DND-41 (cell line): Measurements from ENCODE around the gene SEMA5A.

Source experiments
- ATAC-seq: fragments of 200-7000 bp; cut with Tn5 transposase; 3 replicates; pipeline ENCODE4 v1.9.1; 2021; ENCODE audit warnings: low read depth; ENCODE audit not compliant: insufficient read depth
- DNase-seq: peaks from one replicate; pipeline ENCODE4 v3.0.0-alpha.2; 2020
- H2AFZ ChIP-seq: 2 replicates; pipeline ENCODE4 v1.6.0; 2012; ENCODE audit warnings: low read depth, low read length
- H3K27ac ChIP-seq: 2 replicates; pipeline ENCODE4 v1.5.1; 2012; ENCODE audit warnings: low read length, inconsistent platforms
- H3K27me3 ChIP-seq: fragments of 200-600 bp; sonication (generic); 2 replicates; pipeline ENCODE4 v1.6.0; 2012; ENCODE audit warnings: low read length, mild to moderate bottlenecking, inconsistent platforms; ENCODE audit not compliant: insufficient read depth, poor library complexity
- H3K36me3 ChIP-seq: 2 replicates; pipeline ENCODE4 v1.5.1; 2012; ENCODE audit warnings: low read length, inconsistent platforms; ENCODE audit not compliant: insufficient read depth
- H3K4me1 ChIP-seq: 2 replicates; pipeline ENCODE4 v1.5.1; 2012; ENCODE audit warnings: mild to moderate bottlenecking, low read length; ENCODE audit not compliant: insufficient read depth
- H3K4me2 ChIP-seq: 2 replicates; pipeline ENCODE4 v1.6.0; 2012; ENCODE audit warnings: mild to moderate bottlenecking, moderate library complexity, low read length, inconsistent platforms; ENCODE audit not compliant: insufficient read depth
- H3K4me3 ChIP-seq, 2 experiments: fragments of 200-600 bp in 1 of 2; shearing (Covaris generic) in 1 of 2; 2 replicates each; pipeline ENCODE4 v1.5.1; 2012 to 2016; ENCODE audit warnings: inconsistent platforms in 2 of 2, low read length in 2 of 2, mild to moderate bottlenecking in 2 of 2, low read depth in 1 of 2, moderate library complexity in 1 of 2
- H3K79me2 ChIP-seq: 2 replicates; pipeline ENCODE4 v1.6.0; 2012; ENCODE audit warnings: low read length, inconsistent platforms; ENCODE audit not compliant: insufficient read depth
- H3K9ac ChIP-seq: 2 replicates; pipeline ENCODE4 v1.6.0; 2012; ENCODE audit warnings: low read depth, mild to moderate bottlenecking, inconsistent platforms, low read length, moderate library complexity
- H3K9me3 ChIP-seq: 2 replicates; pipeline ENCODE4 v1.5.1; 2012; ENCODE audit warnings: low read length, moderate library complexity, mild to moderate bottlenecking, inconsistent platforms; ENCODE audit not compliant: insufficient read depth, severe bottlenecking
- H4K20me1 ChIP-seq: 2 replicates; pipeline ENCODE4 v1.6.0; 2012; ENCODE audit warnings: low read length; ENCODE audit not compliant: insufficient read depth
- EZH2 ChIP-seq: IDR thresholded peaks from 3 replicates; pipeline ENCODE4 v1.6.1; 2012; ENCODE audit warnings: borderline replicate concordance, low read depth, mild to moderate bottlenecking, moderate library complexity, low read length, inconsistent platforms; ENCODE audit not compliant: severe bottlenecking
- TF ChIP-seq, protein P1 (sequence below): IDR thresholded peaks from 2 replicates; pipeline ENCODE4 v1.5.1; 2012; ENCODE audit warnings: borderline replicate concordance, low read length, moderate library complexity, mild to moderate bottlenecking; ENCODE audit not compliant: poor library complexity, severe bottlenecking; ENCODE audit errors: extremely low read depth

The SEMA5A gene

DNA sequence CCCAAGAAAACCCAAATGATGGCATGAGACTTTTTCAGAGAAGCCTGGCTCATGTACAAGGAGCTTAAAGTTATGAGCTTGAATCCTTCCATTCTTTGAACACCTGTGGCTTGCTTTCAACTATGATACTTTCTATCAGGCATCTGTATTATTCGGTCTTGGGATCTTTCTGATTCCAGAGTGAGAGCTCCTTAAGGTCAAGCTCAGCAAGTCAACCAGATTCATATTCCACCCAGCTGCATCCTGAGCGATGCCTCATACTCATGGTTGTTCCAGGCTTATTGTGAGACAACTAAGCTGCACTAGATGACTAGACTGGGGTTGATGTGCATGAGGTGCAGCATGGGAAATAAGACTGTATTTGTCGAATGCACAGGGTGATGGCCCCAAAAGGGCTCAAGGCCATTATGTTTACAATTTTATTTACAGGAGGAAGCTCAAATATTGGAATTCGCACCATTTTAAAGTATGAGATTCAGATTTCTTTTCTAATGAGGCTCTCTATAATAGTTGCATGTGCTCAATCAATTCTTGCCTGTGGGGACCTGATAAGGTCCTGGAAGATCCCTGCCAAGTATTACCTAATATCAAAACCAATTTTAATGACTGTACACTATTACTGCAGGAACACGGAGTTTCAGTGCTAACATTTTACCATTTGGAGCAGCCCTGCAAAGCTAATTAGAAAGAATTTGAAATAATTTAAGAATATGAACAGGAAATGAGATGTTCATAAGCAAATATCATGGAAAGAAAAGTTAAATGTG lies 453.8 kb downstream of the SEMA5A start:
- Histone ChIP-seq H3K9me3 (no peaks in the 10 kb centered on the region), H3K27ac (peak overlapping the region; percentile 94), H3K4me3 (no peak overlapping the region), H3K27me3 (no peaks in the 10 kb centered on the region), H3K79me2 (no peaks in the 10 kb centered on the region), H4K20me1 (no peaks in the 10 kb centered on the region), H3K4me2 (no peak overlapping the region), H3K9ac (peak overlapping the region; percentile 56; the same call in 1 of the 2 replicates), H2AFZ (peak overlapping the region; percentile 40), H3K4me1 (peaks cover 46% of the 10 kb centered on the region), H3K36me3 (no peaks in the 10 kb centered on the region)
- ATAC-seq, result no peak
- no peak for DNase-seq
- no peak for TF ChIP-seq EZH2
- TF ChIP-seq, protein P1, sequence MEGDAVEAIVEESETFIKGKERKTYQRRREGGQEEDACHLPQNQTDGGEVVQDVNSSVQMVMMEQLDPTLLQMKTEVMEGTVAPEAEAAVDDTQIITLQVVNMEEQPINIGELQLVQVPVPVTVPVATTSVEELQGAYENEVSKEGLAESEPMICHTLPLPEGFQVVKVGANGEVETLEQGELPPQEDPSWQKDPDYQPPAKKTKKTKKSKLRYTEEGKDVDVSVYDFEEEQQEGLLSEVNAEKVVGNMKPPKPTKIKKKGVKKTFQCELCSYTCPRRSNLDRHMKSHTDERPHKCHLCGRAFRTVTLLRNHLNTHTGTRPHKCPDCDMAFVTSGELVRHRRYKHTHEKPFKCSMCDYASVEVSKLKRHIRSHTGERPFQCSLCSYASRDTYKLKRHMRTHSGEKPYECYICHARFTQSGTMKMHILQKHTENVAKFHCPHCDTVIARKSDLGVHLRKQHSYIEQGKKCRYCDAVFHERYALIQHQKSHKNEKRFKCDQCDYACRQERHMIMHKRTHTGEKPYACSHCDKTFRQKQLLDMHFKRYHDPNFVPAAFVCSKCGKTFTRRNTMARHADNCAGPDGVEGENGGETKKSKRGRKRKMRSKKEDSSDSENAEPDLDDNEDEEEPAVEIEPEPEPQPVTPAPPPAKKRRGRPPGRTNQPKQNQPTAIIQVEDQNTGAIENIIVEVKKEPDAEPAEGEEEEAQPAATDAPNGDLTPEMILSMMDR, result no peak

DNA sequence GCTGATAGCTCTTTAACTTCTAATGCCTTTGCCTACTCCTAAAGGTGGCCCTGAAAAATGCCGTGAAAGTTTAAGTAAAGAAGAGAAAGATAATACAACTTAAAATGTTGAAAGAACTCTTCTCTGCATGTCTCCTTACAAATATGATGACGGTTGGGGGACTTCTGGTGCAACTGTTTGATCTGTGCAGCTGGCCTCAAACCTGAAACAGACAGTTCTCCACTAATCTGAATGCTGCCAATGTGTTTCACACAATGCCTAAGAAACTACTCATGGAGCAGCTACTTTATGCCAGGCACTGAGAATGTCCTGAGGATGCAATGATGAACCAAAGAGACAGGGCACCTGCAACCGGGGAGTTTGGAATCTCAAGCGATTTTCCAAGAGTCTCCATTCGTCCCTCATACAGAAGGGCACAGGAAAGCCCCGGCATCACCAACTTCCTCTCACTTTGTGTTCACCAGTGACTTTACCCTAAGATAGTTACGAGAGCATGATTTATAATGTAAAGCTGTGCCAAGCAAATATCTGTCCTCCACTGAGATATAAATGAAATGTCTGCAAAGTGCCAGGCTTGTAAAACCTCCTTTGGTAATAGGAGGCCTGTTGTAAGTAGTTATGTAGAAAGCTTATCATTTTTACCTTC lies 455.4 kb downstream of the SEMA5A start:
- peak overlapping the region; percentile 66 for H2AFZ ChIP-seq
- H3K27me3 ChIP-seq, result no peaks in the 10 kb centered on the region
- peak overlapping the region; percentile 94 for H3K27ac ChIP-seq
- H3K9ac ChIP-seq, result peak overlapping the region; percentile 56
- H3K36me3 ChIP-seq, result no peaks in the 10 kb centered on the region
- H3K9me3 ChIP-seq, result peaks cover 6% of the 10 kb centered on the region
- H3K4me3 ChIP-seq, result peak overlapping the region in 1 of 2 experiments; percentile 6; a peak in 1 of 4 replicates
- no peaks in the 10 kb centered on the region for H4K20me1 ChIP-seq
- peaks cover 46% of the 10 kb centered on the region for H3K4me1 ChIP-seq
- peak; percentile 89 for ATAC-seq
- peak overlapping the region; percentile 31 for H3K4me2 ChIP-seq
- peak; percentile 72 for DNase-seq
- no peaks in the 10 kb centered on the region for H3K79me2 ChIP-seq
- no peak for TF ChIP-seq EZH2
- TF ChIP-seq, protein P1, result no peak

DNA sequence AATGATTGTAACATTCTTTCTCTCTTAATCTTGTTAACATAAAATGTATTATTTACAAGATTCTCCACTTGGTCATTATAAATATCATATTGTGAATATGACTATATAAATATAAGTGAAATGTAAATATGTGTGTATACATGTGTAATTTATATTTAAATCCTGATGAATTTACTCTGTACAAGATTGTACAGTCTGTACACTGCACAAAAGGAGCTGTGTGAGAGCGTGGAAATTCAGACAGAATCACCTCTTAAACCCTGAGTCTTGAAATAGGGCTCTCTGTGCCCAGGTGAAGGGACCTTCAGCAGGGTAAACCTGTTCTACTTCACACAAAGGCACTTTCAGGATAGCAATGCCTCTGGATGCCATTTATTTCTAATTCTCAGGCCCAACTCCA lies 456.0 kb downstream of the SEMA5A start:
- DNase-seq (peak; percentile 26), ATAC-seq (peak; percentile 47)
- peak overlapping the region; percentile 31 for H3K4me2 ChIP-seq
- H3K36me3 ChIP-seq, result no peaks in the 10 kb centered on the region
- peaks cover 46% of the 10 kb centered on the region for H3K4me1 ChIP-seq
- peak overlapping the region; percentile 94 for H3K27ac ChIP-seq
- no peaks in the 10 kb centered on the region for H3K27me3 ChIP-seq
- H3K79me2 ChIP-seq, result no peaks in the 10 kb centered on the region
- peak overlapping the region; percentile 56 for H3K9ac ChIP-seq
- H4K20me1 ChIP-seq, result no peaks in the 10 kb centered on the region
- H3K4me3 ChIP-seq, result no peak overlapping the region; a peak in 1 of 4 replicates
- H3K9me3 ChIP-seq, result peaks cover 11% of the 10 kb centered on the region
- peak overlapping the region; percentile 66 for H2AFZ ChIP-seq
- TF ChIP-seq, protein P1, result no peak
- no peak for TF ChIP-seq EZH2
